Measurements from ENCODE around the gene NFATC3. TPM values are rescaled to one million over a fixed set of nuclear protein-coding genes. Genes with fewer than 3 reads are reported as not detected.
A peak's percentile ranks its signal among the peaks of the same experiment; 100 is the strongest.
"Not testable (repeated sequence)": the region's sequence is repeated elsewhere in the genome, so short reads cannot be mapped to it uniquely, and the experiment has no call there.

The NFATC3 gene
- total RNA-seq, 1 donor from 2014 or later = 136 TPM

GRCh38 chr16:68146585-68146984, 61.4 kb downstream of the NFATC3 start:
- Mint-ChIP-seq H3K4me1 (ENCODE audit: low read depth) (peaks cover 34% of the 10 kb centered on the region), H3K9me3 (no peaks in the 10 kb centered on the region), H3K27me3 (ENCODE audit: low read depth) (no peaks in the 10 kb centered on the region), H3K4me3 (ENCODE audit: low read depth) (no peak overlapping the region), H3K36me3 (ENCODE audit: low read depth) (peaks cover 46% of the 10 kb centered on the region), H3K27ac (no peak overlapping the region)
- DNase-seq (ENCODE audit: low spot score) = no peak
- intact Hi-C loops (cut with micrococcal nuclease) = no loop called here

DNA sequence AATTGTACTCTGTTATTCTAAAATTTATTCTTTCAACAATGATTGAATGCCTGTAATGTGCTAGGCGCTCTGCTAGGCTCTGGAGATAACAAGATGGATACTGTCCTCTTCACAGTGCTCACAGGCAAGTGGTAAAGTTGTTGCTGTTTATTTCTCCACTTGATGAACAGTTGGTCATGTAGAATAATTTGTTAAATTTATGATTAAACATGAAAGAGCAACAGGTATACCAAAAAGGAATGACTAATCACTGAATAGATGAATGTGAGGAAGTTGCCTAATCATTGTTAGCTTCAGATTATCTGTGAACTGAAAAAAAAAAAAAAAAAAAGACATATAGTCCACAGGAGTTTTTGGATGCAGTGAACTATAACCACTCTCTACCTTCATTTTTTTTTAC, 62.3 kb downstream of the NFATC3 start:
- H3K27ac Mint-ChIP-seq = no peak overlapping the region
- no peak for DNase-seq (ENCODE audit: low spot score)
- H3K27me3 Mint-ChIP-seq (ENCODE audit: low read depth) = no peaks in the 10 kb centered on the region
- H3K4me3 Mint-ChIP-seq (ENCODE audit: low read depth) = no peak overlapping the region
- peaks cover 40% of the 10 kb centered on the region for H3K36me3 Mint-ChIP-seq (ENCODE audit: low read depth)
- H3K9me3 Mint-ChIP-seq = no peaks in the 10 kb centered on the region
- intact Hi-C loops (cut with micrococcal nuclease) = no loop called here
- H3K4me1 Mint-ChIP-seq (ENCODE audit: low read depth) = peaks cover 27% of the 10 kb centered on the region

- Mint-ChIP-seq H3K36me3 (ENCODE audit: low read depth) (peaks cover 43% of the 10 kb centered on the region), H3K4me1 (ENCODE audit: low read depth) (peaks cover 28% of the 10 kb centered on the region), H3K27ac (no peak overlapping the region), H3K4me3 (ENCODE audit: low read depth) (no peak overlapping the region), H3K27me3 (ENCODE audit: low read depth) (no peaks in the 10 kb centered on the region), H3K9me3 (no peaks in the 10 kb centered on the region)
- intact Hi-C loops (cut with micrococcal nuclease) = no loop called here
- no peak for DNase-seq (ENCODE audit: low spot score)
These were observed 64.4 kb downstream of the NFATC3 start for GRCh38 chr16:68149596-68149995.

DNA sequence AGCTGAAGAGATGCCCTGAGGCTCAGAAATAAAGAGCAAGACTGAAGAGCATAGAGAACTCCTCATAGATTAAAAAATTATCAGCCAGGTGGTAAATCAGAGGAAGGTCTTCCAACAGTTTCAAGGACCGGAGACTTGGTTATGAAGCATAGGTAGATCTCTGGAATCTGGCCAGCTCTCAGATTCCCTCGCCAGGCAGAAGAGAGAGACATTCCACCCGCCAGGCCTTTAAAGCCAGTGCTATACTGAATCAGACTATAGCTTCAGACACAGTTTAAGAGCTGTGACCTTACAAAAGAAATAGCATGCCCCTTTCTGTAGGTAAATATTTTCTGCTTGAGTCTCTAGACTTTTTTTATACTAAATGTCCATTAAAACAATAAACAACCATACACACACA, 70.3 kb downstream of the NFATC3 start:
- no peak overlapping the region for H3K27ac Mint-ChIP-seq
- H3K9me3 Mint-ChIP-seq = no peaks in the 10 kb centered on the region
- intact Hi-C loops (cut with micrococcal nuclease) = no loop called here
- no peaks in the 10 kb centered on the region for H3K27me3 Mint-ChIP-seq (ENCODE audit: low read depth)
- H3K4me3 Mint-ChIP-seq (ENCODE audit: low read depth) = no peak overlapping the region
- no peak for DNase-seq (ENCODE audit: low spot score)
- H3K4me1 Mint-ChIP-seq (ENCODE audit: low read depth) = peaks cover 11% of the 10 kb centered on the region
- peaks cover 64% of the 10 kb centered on the region for H3K36me3 Mint-ChIP-seq (ENCODE audit: low read depth)

- Mint-ChIP-seq H3K27me3 (ENCODE audit: low read depth) (no peaks in the 10 kb centered on the region), H3K36me3 (ENCODE audit: low read depth) (peaks cover 67% of the 10 kb centered on the region), H3K9me3 (no peaks in the 10 kb centered on the region), H3K27ac (no peak overlapping the region), H3K4me1 (ENCODE audit: low read depth) (peaks cover 1% of the 10 kb centered on the region), H3K4me3 (ENCODE audit: low read depth) (no peak overlapping the region)
- DNase-seq (ENCODE audit: low spot score) = no peak
- intact Hi-C loops (cut with micrococcal nuclease) = no loop called here
These were observed 77.2 kb downstream of the NFATC3 start for GRCh38 chr16:68162413-68162812.

DNA sequence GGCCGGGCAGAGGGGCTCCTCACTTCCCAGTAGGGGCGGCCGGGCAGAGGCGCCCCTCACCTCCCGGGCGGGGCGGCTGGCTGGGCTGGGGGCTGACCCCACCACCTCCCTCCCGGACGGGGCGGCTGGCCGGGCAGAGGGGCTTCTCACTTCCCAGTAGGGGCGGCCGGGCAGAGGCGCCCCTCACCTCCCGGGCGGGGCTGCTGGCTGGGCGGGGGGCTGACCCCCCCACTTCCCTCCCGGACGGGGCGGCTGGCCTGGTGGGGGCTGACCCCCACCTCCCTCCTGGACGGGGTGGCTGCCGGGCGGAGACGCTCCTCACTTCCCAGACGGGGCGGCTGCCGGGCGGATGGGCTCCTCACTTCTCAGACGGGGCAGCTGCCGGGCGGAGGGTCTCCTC, 78.1 kb downstream of the NFATC3 start:
- intact Hi-C loops (cut with micrococcal nuclease); H3K4me1 Mint-ChIP-seq (ENCODE audit: low read depth); H3K27me3 Mint-ChIP-seq (ENCODE audit: low read depth): not testable (repeated sequence)

GRCh38 chr16:68166264-68166663, 81.1 kb downstream of the NFATC3 start:
- Mint-ChIP-seq H3K4me3 (ENCODE audit: low read depth) (no peak overlapping the region), H3K27ac (no peak overlapping the region), H3K27me3 (ENCODE audit: low read depth) (no peaks in the 10 kb centered on the region), H3K9me3 (no peaks in the 10 kb centered on the region), H3K36me3 (ENCODE audit: low read depth) (peaks cover 50% of the 10 kb centered on the region), H3K4me1 (ENCODE audit: low read depth) (no peaks in the 10 kb centered on the region)
- DNase-seq (ENCODE audit: low spot score) = no peak
- intact Hi-C loops (cut with micrococcal nuclease) = no loop called here

More for the DNA sequence above, 78.1 kb downstream of the NFATC3 start:
- not testable (repeated sequence) for H3K4me3 Mint-ChIP-seq (ENCODE audit: low read depth); DNase-seq (ENCODE audit: low spot score); H3K9me3 Mint-ChIP-seq; H3K27ac Mint-ChIP-seq
- peaks cover 63% of the 10 kb centered on the region for H3K36me3 Mint-ChIP-seq (ENCODE audit: low read depth)

GRCh38 chr16:68179196-68179795, 94.1 kb downstream of the NFATC3 start:
- peaks cover 83% of the 10 kb centered on the region for H3K36me3 Mint-ChIP-seq (ENCODE audit: low read depth)
- H3K4me3 Mint-ChIP-seq (ENCODE audit: low read depth) = no peak overlapping the region
- H3K9me3 Mint-ChIP-seq = no peaks in the 10 kb centered on the region
- intact Hi-C loops (cut with micrococcal nuclease) = no loop called here
- H3K4me1 Mint-ChIP-seq (ENCODE audit: low read depth) = peaks cover 14% of the 10 kb centered on the region
- H3K27me3 Mint-ChIP-seq (ENCODE audit: low read depth) = no peaks in the 10 kb centered on the region
- peak overlapping the region; percentile 1 for H3K27ac Mint-ChIP-seq
- no peak for DNase-seq (ENCODE audit: low spot score)

- H3K4me1 Mint-ChIP-seq (ENCODE audit: low read depth) = peaks cover 14% of the 10 kb centered on the region
- no peaks in the 10 kb centered on the region for H3K9me3 Mint-ChIP-seq
- peaks cover 85% of the 10 kb centered on the region for H3K36me3 Mint-ChIP-seq (ENCODE audit: low read depth)
- intact Hi-C loops (cut with micrococcal nuclease) = no loop called here
- no peaks in the 10 kb centered on the region for H3K27me3 Mint-ChIP-seq (ENCODE audit: low read depth)
- no peak for DNase-seq (ENCODE audit: low spot score)
- no peak overlapping the region for H3K4me3 Mint-ChIP-seq (ENCODE audit: low read depth)
- peak overlapping the region; percentile 50 for H3K27ac Mint-ChIP-seq
These were observed 94.7 kb downstream of the NFATC3 start for GRCh38 chr16:68179855-68180254.

- H3K9me3 Mint-ChIP-seq = no peaks in the 10 kb centered on the region
- H3K27me3 Mint-ChIP-seq (ENCODE audit: low read depth) = no peaks in the 10 kb centered on the region
- H3K36me3 Mint-ChIP-seq (ENCODE audit: low read depth) = peaks cover 81% of the 10 kb centered on the region
- H3K27ac Mint-ChIP-seq = no peak overlapping the region
- peaks cover 4% of the 10 kb centered on the region for H3K4me1 Mint-ChIP-seq (ENCODE audit: low read depth)
- H3K4me3 Mint-ChIP-seq (ENCODE audit: low read depth) = no peak overlapping the region
- intact Hi-C loops (cut with micrococcal nuclease) = no loop called here
- DNase-seq (ENCODE audit: low spot score) = no peak
These were observed 97.9 kb downstream of the NFATC3 start for GRCh38 chr16:68183046-68183445.

- intact Hi-C loops (cut with micrococcal nuclease) = no loop called here
- no peak for DNase-seq (ENCODE audit: low spot score)
- Mint-ChIP-seq H3K4me3 (ENCODE audit: low read depth) (no peak overlapping the region), H3K27me3 (ENCODE audit: low read depth) (no peaks in the 10 kb centered on the region), H3K36me3 (ENCODE audit: low read depth) (peaks cover 66% of the 10 kb centered on the region), H3K4me1 (ENCODE audit: low read depth) (no peaks in the 10 kb centered on the region), H3K27ac (peak overlapping the region; percentile 63), H3K9me3 (no peaks in the 10 kb centered on the region)
These were observed 101.7 kb downstream of the NFATC3 start for GRCh38 chr16:68186877-68187276.

- Mint-ChIP-seq H3K9me3 (no peaks in the 10 kb centered on the region), H3K27me3 (ENCODE audit: low read depth) (no peaks in the 10 kb centered on the region), H3K36me3 (ENCODE audit: low read depth) (peaks cover 65% of the 10 kb centered on the region), H3K4me3 (ENCODE audit: low read depth) (no peak overlapping the region), H3K27ac (no peak overlapping the region), H3K4me1 (ENCODE audit: low read depth) (no peaks in the 10 kb centered on the region)
- DNase-seq (ENCODE audit: low spot score) = no peak
- intact Hi-C loops (cut with micrococcal nuclease) = no loop called here
These were observed 102.3 kb downstream of the NFATC3 start for GRCh38 chr16:68187505-68187904.

- H3K9me3 Mint-ChIP-seq = no peaks in the 10 kb centered on the region
- no peak overlapping the region for H3K4me3 Mint-ChIP-seq (ENCODE audit: low read depth)
- H3K4me1 Mint-ChIP-seq (ENCODE audit: low read depth) = no peaks in the 10 kb centered on the region
- no peaks in the 10 kb centered on the region for H3K27me3 Mint-ChIP-seq (ENCODE audit: low read depth)
- no peak overlapping the region for H3K27ac Mint-ChIP-seq
- DNase-seq (ENCODE audit: low spot score) = no peak
- peaks cover 67% of the 10 kb centered on the region for H3K36me3 Mint-ChIP-seq (ENCODE audit: low read depth)
- intact Hi-C loops (cut with micrococcal nuclease) = no loop called here
These were observed 103.0 kb downstream of the NFATC3 start for GRCh38 chr16:68188170-68188569.

DNA sequence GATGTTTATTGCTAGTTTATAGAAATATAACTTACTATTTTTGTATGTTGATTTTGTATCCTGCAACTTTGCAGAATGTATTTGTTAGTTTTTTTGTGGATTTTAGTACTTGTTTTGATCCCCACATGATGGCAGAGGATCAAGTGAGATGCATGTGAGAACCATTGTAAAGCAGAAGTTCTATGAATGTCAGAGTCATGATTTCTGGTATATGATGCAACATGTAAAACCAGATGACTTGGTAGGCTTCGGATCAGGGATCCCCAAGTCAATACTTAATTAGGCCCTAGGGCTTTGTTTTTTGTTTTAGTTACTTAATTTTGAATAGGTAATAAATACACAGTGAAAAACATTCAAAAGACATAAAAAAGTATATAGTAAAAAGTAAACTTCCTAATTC, 104.9 kb downstream of the NFATC3 start:
- Mint-ChIP-seq H3K9me3 (no peaks in the 10 kb centered on the region), H3K27me3 (ENCODE audit: low read depth) (no peaks in the 10 kb centered on the region), H3K36me3 (ENCODE audit: low read depth) (peaks cover 71% of the 10 kb centered on the region), H3K4me3 (ENCODE audit: low read depth) (no peak overlapping the region), H3K4me1 (ENCODE audit: low read depth) (peaks cover 8% of the 10 kb centered on the region), H3K27ac (no peak overlapping the region)
- no peak for DNase-seq (ENCODE audit: low spot score)
- intact Hi-C loops (cut with micrococcal nuclease) = no loop called here
